Neural crest cell (in vitro differentiated cells): ENCODE measurements around the gene ABCA3. TPM values are rescaled to one million over a fixed set of nuclear protein-coding genes. Genes with fewer than 3 reads are reported as not detected.

Experiments
- DNase-seq: peaks from one replicate; pipeline ENCODE4 v3.0.0; 2021; ENCODE audit warnings: low read depth, mixed read lengths, low spot score
- H3K27ac Mint-ChIP-seq: one replicate; pipeline ENCODE4 v1.8.0; 2021; ENCODE audit warnings: mild to moderate bottlenecking, mixed read lengths; ENCODE audit not compliant: unreplicated experiment
- H3K27me3 Mint-ChIP-seq: 2 replicates; pipeline ENCODE4 v1.8.0; 2021; ENCODE audit warnings: low read depth, mild to moderate bottlenecking, mixed read lengths
- H3K36me3 Mint-ChIP-seq: 2 replicates; pipeline ENCODE4 v1.8.0; 2021; ENCODE audit warnings: low read depth, mild to moderate bottlenecking, mixed read lengths
- H3K4me1 Mint-ChIP-seq: 2 replicates; pipeline ENCODE4 v1.8.0; 2021; ENCODE audit warnings: mixed read lengths
- H3K4me3 Mint-ChIP-seq: one replicate; pipeline ENCODE4 v1.8.0; 2021; ENCODE audit warnings: mild to moderate bottlenecking, mixed read lengths
- H3K9me3 Mint-ChIP-seq: 2 replicates; pipeline ENCODE4 v1.8.0; 2021; ENCODE audit warnings: mixed read lengths
- total RNA-seq: library from RNA; stranded (reverse); gene quantifications from 2 replicates; pipeline ENCODE4 v1.2.1, GENCODE V29; 2021
- TF ChIP-seq, protein P1 (sequence below): fragments of 200-600 bp; sonication (generic); conservative IDR thresholded peaks from 2 replicates; pipeline ENCODE4 v1.5.0; 2021; ENCODE audit warnings: antibody characterized with exemption, mild to moderate bottlenecking

The ABCA3 gene
- total RNA-seq, 1 donor from 2014 or later = 19.6 TPM

DNA sequence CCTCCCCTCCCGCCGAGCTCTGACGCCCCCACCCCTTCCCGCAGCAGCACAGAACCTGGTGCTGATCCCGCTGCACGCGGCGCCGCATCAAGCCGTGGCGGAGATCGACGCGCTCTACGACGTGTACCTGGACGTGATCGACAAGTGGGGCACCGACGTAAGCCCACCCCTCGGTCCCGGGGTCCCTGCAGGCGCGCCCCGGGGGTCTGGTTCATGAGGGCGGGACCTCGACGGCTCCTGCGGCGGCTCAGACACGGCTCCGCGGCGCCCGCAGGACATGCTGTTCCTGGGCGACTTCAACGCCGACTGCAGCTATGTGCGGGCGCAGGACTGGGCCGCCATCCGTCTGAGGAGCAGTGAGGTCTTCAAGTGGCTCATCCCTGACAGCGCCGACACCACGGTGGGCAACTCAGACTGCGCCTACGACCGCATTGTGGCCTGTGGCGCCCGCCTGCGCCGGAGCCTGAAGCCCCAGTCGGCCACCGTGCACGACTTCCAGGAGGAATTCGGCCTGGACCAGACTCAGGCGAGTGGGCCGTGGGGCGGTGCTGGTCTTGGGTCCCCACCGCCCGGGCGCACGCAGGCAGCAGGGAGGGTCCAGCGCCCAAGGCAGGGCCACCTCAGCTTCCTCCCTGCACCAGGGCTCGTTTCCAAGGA is 102.9 kb downstream of the ABCA3 start:
- H3K27ac Mint-ChIP-seq = no peak overlapping the region
- no peak for DNase-seq
- H3K9me3 Mint-ChIP-seq = no peaks in the 10 kb centered on the region
- H3K36me3 Mint-ChIP-seq = peaks cover 5% of the 10 kb centered on the region
- H3K4me1 Mint-ChIP-seq = no peaks in the 10 kb centered on the region
- TF ChIP-seq, protein P1, sequence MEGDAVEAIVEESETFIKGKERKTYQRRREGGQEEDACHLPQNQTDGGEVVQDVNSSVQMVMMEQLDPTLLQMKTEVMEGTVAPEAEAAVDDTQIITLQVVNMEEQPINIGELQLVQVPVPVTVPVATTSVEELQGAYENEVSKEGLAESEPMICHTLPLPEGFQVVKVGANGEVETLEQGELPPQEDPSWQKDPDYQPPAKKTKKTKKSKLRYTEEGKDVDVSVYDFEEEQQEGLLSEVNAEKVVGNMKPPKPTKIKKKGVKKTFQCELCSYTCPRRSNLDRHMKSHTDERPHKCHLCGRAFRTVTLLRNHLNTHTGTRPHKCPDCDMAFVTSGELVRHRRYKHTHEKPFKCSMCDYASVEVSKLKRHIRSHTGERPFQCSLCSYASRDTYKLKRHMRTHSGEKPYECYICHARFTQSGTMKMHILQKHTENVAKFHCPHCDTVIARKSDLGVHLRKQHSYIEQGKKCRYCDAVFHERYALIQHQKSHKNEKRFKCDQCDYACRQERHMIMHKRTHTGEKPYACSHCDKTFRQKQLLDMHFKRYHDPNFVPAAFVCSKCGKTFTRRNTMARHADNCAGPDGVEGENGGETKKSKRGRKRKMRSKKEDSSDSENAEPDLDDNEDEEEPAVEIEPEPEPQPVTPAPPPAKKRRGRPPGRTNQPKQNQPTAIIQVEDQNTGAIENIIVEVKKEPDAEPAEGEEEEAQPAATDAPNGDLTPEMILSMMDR = no peak
- peak overlapping the region; percentile 54 for H3K4me3 Mint-ChIP-seq
- peaks cover 40% of the 10 kb centered on the region for H3K27me3 Mint-ChIP-seq

GRCh38 chr16:2237102-2237482 is 103.4 kb downstream of the ABCA3 start:
- H3K27me3 Mint-ChIP-seq = peaks cover 37% of the 10 kb centered on the region
- DNase-seq = no peak

GRCh38 chr16:2236337-2237101 is 104.0 kb downstream of the ABCA3 start, which contains the start of gene DNASE1L2:
TSS of gene DNASE1L2 (plus strand) at chr16:2236444. CDS start at chr16:2236817, 373 bp downstream.
- TF ChIP-seq, protein P1 = no peak
- H3K36me3 Mint-ChIP-seq = peaks cover 2% of the 10 kb centered on the region
- DNase-seq = peak; percentile 58
- peak within 1 kb of the TSS; percentile 76 for H3K4me3 Mint-ChIP-seq
- H3K27me3 Mint-ChIP-seq = peaks cover 37% of the 10 kb centered on the region
- H3K9me3 Mint-ChIP-seq = no peaks in the 10 kb centered on the region
- no peaks in the 10 kb centered on the region for H3K4me1 Mint-ChIP-seq
- H3K27ac Mint-ChIP-seq = no peak within 1 kb of the TSS

More at GRCh38 chr16:2237102-2237482, 103.4 kb downstream of the ABCA3 start:
- H3K36me3 Mint-ChIP-seq = peaks cover 2% of the 10 kb centered on the region
- H3K9me3 Mint-ChIP-seq = no peaks in the 10 kb centered on the region
- H3K4me3 Mint-ChIP-seq = no peak overlapping the region
- no peak overlapping the region for H3K27ac Mint-ChIP-seq
- no peaks in the 10 kb centered on the region for H3K4me1 Mint-ChIP-seq
- TF ChIP-seq, protein P1 = no peak

DNA sequence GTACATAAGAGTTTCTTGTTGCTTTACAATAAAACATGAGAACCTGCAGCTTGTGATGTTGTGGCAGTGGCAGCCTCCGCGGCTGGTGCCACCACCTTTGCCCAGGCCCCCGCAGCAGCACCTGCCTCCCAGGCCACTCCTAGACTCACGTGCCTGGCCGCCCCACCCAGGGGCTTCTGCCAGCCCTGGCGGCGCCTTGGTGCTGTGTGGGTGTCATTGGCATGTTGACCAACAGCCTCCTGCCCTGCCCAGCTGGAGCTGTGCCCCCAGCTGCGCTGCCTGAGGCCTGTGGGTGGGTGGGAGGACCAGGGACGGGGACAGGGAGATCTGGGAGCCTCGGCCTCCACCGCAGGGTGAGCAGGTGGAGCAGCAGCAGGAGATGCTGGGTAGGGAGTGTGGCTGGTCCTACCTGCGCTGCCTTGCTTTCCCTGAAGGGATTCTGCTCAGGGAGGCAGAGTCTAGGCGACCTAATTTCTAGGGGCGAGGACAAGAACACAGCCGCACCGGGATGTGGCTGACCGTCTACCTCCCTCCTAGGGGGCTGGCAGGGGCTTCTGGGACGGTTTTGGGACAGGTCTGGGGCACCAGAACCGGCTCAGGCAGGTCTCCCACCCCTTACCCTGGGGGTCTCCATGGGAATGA is 104.7 kb downstream of the ABCA3 start:
- no peak for DNase-seq
- Mint-ChIP-seq H3K9me3 (no peaks in the 10 kb centered on the region), H3K36me3 (peaks cover 2% of the 10 kb centered on the region), H3K4me1 (no peaks in the 10 kb centered on the region), H3K4me3 (peak overlapping the region; percentile 76), H3K27me3 (peaks cover 37% of the 10 kb centered on the region), H3K27ac (no peak overlapping the region)
- TF ChIP-seq, protein P1 = no peak

- Mint-ChIP-seq H3K4me3 (peak overlapping the region; percentile 76), H3K27ac (no peak overlapping the region)
- TF ChIP-seq, protein P1 = no peak
These were observed 105.3 kb downstream of the ABCA3 start for GRCh38 chr16:2235234-2235651.

More at GRCh38 chr16:2235234-2235651, 105.3 kb downstream of the ABCA3 start:
- peaks cover 37% of the 10 kb centered on the region for H3K27me3 Mint-ChIP-seq
- H3K36me3 Mint-ChIP-seq = peaks cover 2% of the 10 kb centered on the region
- H3K4me1 Mint-ChIP-seq = no peaks in the 10 kb centered on the region
- H3K9me3 Mint-ChIP-seq = no peaks in the 10 kb centered on the region
- no peak for DNase-seq
